ENCODE data around the gene PEAK1. TPM values are rescaled to one million over a fixed set of nuclear protein-coding genes. Genes with fewer than 3 reads are reported as not detected.

Gene PEAK1
- total and polyA plus RNA-seq, 9 of the 15 experiments (the other 6 are each of a cell fraction or from before 2014, with no cell fraction given): 0.99 to 22.4 (median 10.8) TPM

DNA sequence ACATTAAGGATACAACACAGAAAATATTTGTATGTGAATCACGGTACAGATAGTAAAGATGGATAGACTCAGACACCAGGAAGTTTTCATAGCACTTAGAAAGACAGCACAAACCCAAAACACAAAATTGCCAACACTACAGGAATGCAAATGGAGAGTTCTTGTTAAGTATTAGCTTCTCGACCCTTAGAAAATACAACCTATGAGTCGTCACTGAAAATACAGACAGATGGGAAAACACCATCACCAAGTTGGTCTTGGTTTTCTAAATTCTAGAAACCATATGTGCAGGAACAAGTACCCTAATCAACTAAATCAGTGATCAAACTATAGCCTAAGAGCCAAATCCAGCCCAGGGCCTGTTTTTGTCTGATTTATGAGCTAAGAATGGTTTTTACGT is 50.7 kb downstream of the PEAK1 start:
- FAIRE-seq: no peak
- H3K4me3 ChIP-seq: no peak overlapping the region
- CTCF ChIA-PET (ENCODE audit: low intra/inter-chr PET ratio): no interaction called here
- H3K79me2 ChIP-seq (ENCODE audit: control insufficient read depth, insufficient read depth, low read length): peaks cover 10% of the 10 kb centered on the region; the same call in 1 of the 3 replicates
- POLR2A ChIA-PET: no interaction called here
- H2AFZ ChIP-seq (ENCODE audit: low read depth, low read length): no peak overlapping the region
- H3K9ac ChIP-seq (ENCODE audit: insufficient read depth in 1 of 2, low read depth in 2 of 2, low read length in 2 of 2): no peak overlapping the region
- no peak overlapping the region for H3K4me2 ChIP-seq (ENCODE audit: insufficient read depth, low read length)
- no TSS peak for BruUV-seq (replicated peaks)
- H3K36me3 ChIP-seq (ENCODE audit: control insufficient read depth, insufficient read depth, low read length): no peaks in the 10 kb centered on the region
- H3K27ac ChIP-seq (ENCODE audit: extremely low read depth, low read depth, low read length): no peak overlapping the region
- peaks cover 0 to 3% of the 10 kb centered on the region in 2 experiments; a peak in 1 of 5 replicates for H3K4me1 ChIP-seq (replicated peaks in 1 of 2; ENCODE audit: control insufficient read depth in 2 of 2, insufficient read depth in 2 of 2, low read length in 2 of 2)
- 47% methylated on average over 4 of the region's 4 CpGs for WGBS (ENCODE audit: insufficient coverage, low coverage, missing lambda C conversion rate)
- H3K27me3 ChIP-seq (ENCODE audit: control insufficient read depth in 2 of 2, insufficient read depth in 2 of 2, low read length in 2 of 2): no peaks in the 10 kb centered on the region
- no peak for TF ChIP-seq CHCHD3 (CRISPR knock-in tag; IDR thresholded peaks at IDR 0.05)
- TF ChIP-seq, protein P1, sequence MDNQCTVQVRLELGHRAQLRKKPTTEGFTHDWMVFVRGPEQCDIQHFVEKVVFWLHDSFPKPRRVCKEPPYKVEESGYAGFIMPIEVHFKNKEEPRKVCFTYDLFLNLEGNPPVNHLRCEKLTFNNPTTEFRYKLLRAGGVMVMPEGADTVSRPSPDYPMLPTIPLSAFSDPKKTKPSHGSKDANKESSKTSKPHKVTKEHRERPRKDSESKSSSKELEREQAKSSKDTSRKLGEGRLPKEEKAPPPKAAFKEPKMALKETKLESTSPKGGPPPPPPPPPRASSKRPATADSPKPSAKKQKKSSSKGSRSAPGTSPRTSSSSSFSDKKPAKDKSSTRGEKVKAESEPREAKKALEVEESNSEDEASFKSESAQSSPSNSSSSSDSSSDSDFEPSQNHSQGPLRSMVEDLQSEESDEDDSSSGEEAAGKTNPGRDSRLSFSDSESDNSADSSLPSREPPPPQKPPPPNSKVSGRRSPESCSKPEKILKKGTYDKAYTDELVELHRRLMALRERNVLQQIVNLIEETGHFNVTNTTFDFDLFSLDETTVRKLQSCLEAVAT (IDR thresholded peaks at IDR 0.05): no peak
- TF ChIP-seq XRCC3 (IDR thresholded peaks at IDR 0.05): no peak
- TF ChIP-seq ZNF668 (CRISPR knock-in tag; IDR thresholded peaks at IDR 0.05): no peak
- TF ChIP-seq ZNF445 (CRISPR knock-in tag; IDR thresholded peaks at IDR 0.05; ENCODE audit: low read depth): no peak
- intact Hi-C loops (cut with micrococcal nuclease): no loop called here
- H3K9me3 ChIP-seq (replicated peaks; ENCODE audit: control insufficient read depth, insufficient read depth, low read depth, low read length): no peaks in the 10 kb centered on the region
- ATAC-seq: no peak
- no peaks in the 10 kb centered on the region for H4K20me1 ChIP-seq (replicated peaks; ENCODE audit: control insufficient read depth, insufficient read depth, low read length)
- in situ Hi-C loops (cut with MboI): no loop called here
- H3K9me1 ChIP-seq (ENCODE audit: control insufficient read depth, insufficient read depth, low read length): no peaks in the 10 kb centered on the region
- DNase-seq (ENCODE audit: extremely low read depth in 1 of 4, low spot score in 3 of 4): no peak

DNA sequence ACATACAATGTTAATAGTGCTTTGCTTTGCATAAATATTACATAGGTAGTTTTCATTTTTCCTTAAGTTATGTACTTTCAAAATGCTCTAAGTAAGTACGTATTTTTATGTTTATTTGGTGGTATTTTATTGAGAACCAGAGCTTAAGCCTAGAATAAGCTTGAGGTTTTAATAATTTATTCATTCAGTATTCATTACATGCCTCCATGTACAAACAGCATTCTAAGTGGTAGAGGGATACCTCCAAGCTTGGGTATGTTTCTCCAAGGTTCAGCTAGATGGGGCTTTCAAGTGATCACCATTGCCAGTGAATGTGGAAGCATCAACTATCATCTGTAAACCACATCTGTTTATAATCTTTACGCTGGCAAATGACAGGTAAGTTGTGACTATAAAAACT is 52.3 kb downstream of the PEAK1 start:
- POLR2A ChIA-PET: interaction anchor here (1.1 kb wide), 1 partner anchor 10 kb away, joined by 3 read pairs; no protein-coding TSS in a partner anchor
- Histone ChIP-seq H3K4me2 (ENCODE audit: insufficient read depth, low read length) (no peak overlapping the region), H3K9ac (ENCODE audit: insufficient read depth in 1 of 2, low read depth in 2 of 2, low read length in 2 of 2) (no peak overlapping the region), H3K4me1 (replicated peaks in 1 of 2; ENCODE audit: control insufficient read depth in 2 of 2, insufficient read depth in 2 of 2, low read length in 2 of 2) (peaks cover 0 to 3% of the 10 kb centered on the region in 2 experiments; a peak in 1 of 5 replicates), H3K79me2 (ENCODE audit: control insufficient read depth, insufficient read depth, low read length) (peaks cover 7% of the 10 kb centered on the region; the same call in 1 of the 3 replicates), H3K27ac (ENCODE audit: extremely low read depth, low read depth, low read length) (no peak overlapping the region), H2AFZ (ENCODE audit: low read depth, low read length) (no peak overlapping the region), H4K20me1 (replicated peaks; ENCODE audit: control insufficient read depth, insufficient read depth, low read length) (no peaks in the 10 kb centered on the region), H3K9me3 (replicated peaks; ENCODE audit: control insufficient read depth, insufficient read depth, low read depth, low read length) (no peaks in the 10 kb centered on the region), H3K9me1 (ENCODE audit: control insufficient read depth, insufficient read depth, low read length) (no peaks in the 10 kb centered on the region), H3K27me3 (ENCODE audit: control insufficient read depth in 2 of 2, insufficient read depth in 2 of 2, low read length in 2 of 2) (no peaks in the 10 kb centered on the region), H3K4me3 (no peak overlapping the region), H3K36me3 (ENCODE audit: control insufficient read depth, insufficient read depth, low read length) (no peaks in the 10 kb centered on the region; the same call in 2 of the 3 replicates)
- 78% methylated on average over 2 of the region's 2 CpGs for WGBS (ENCODE audit: insufficient coverage, low coverage, missing lambda C conversion rate)
- in situ Hi-C loops (cut with MboI): no loop called here
- FAIRE-seq (no peak), ATAC-seq (no peak), DNase-seq (ENCODE audit: extremely low read depth in 1 of 4, low spot score in 3 of 4) (no peak)
- no TSS peak for BruUV-seq (replicated peaks)
- intact Hi-C loops (cut with micrococcal nuclease): no loop called here
- CTCF ChIA-PET (ENCODE audit: low intra/inter-chr PET ratio): no interaction called here
- TF ChIP-seq NONO (IDR thresholded peaks at IDR 0.05; ENCODE audit: low read depth in 2 of 2, low read length in 1 of 2) (no peak), KDM2B (CRISPR knock-in tag; IDR thresholded peaks at IDR 0.05) (no peak), TBP (optimal IDR thresholded peaks at IDR 0.05; ENCODE audit: low read depth, low read length) (no peak), HNRNPLL (IDR thresholded peaks at IDR 0.05; ENCODE audit: low read depth, low read length, poor library complexity, severe bottlenecking) (no peak), ZNF75A (CRISPR knock-in tag; IDR thresholded peaks at IDR 0.05) (no peak), ETV6 (IDR thresholded peaks at IDR 0.05; ENCODE audit: borderline replicate concordance in 1 of 2, low read depth in 2 of 2, low read length in 1 of 2) (no peak), ETV6 (CRISPR knock-in tag; IDR thresholded peaks at IDR 0.05; ENCODE audit: borderline replicate concordance) (no peak), PHB2 (IDR thresholded peaks at IDR 0.05; ENCODE audit: low read depth) (no peak), HMG20A (CRISPR knock-in tag; conservative IDR thresholded peaks at IDR 0.05) (no peak), PCBP1 (IDR thresholded peaks at IDR 0.05; ENCODE audit: low read depth, low read length, poor library complexity, severe bottlenecking) (no peak)

Data from K562 (cell line).